IMR-90 (cell line): ENCODE results near the gene EHD4. TPM values are rescaled to one million over a fixed set of nuclear protein-coding genes. Genes with fewer than 3 reads are reported as not detected.

Experiments used
- ATAC-seq: fragments of 200-7000 bp; cut with Tn5 transposase; 2 replicates; pipeline ENCODE4 v1.9.1; 2020; ENCODE audit warnings: low read depth, mild to moderate bottlenecking, moderate library complexity
- BruUV-seq: library from RNA; stranded (reverse); fragments of 400-500 nt; replicated peaks from 2 replicates; lab custom pipeline; 2021; lab: Mats Ljungman, UMichigan
- CTCF ChIA-PET: fragments of 300-600 bp; formaldehyde crosslinking; extraction: SDS; loops from one replicate; lab custom pipeline; 2021; ENCODE audit warnings: antibody characterized with exemption; lab: Yijun Ruan, JAX
- POLR2A ChIA-PET: fragments of 300-600 bp; sonication (Branson Sonifier 250); formaldehyde crosslinking; loops from one replicate; lab custom pipeline; 2022; ENCODE audit warnings: antibody characterized with exemption; ENCODE audit not compliant: unreplicated experiment; lab: Charles Lee
- DNase-seq: peaks from one replicate; pipeline ENCODE4 v3.0.0; 2013
- H2AFZ ChIP-seq: replicated peaks from 2 replicates; pipeline ENCODE3; 2013; ENCODE audit warnings: low read length, mild to moderate bottlenecking; ENCODE audit not compliant: poor library complexity
- H2AK5ac ChIP-seq: 2 replicates; pipeline ENCODE4 v1.6.1; 2013; ENCODE audit warnings: low read depth, low read length, inconsistent platforms
- H2AK9ac ChIP-seq: replicated peaks from 2 replicates; pipeline ENCODE3; 2013; ENCODE audit warnings: mild to moderate bottlenecking, low read depth, low read length, moderate library complexity; ENCODE audit not compliant: poor library complexity
- H2BK120ac ChIP-seq: 2 replicates; pipeline ENCODE4 v1.6.1; 2013; ENCODE audit warnings: low read depth, low read length, inconsistent platforms
- H2BK15ac ChIP-seq: 3 replicates; pipeline ENCODE4 v1.6.1; 2013; ENCODE audit warnings: low read depth, low read length, inconsistent platforms
- H2BK20ac ChIP-seq: 2 replicates; pipeline ENCODE4 v1.6.1; 2013; ENCODE audit warnings: low read depth, mild to moderate bottlenecking, inconsistent platforms, low read length, moderate library complexity
- H2BK5ac ChIP-seq: 2 replicates; pipeline ENCODE4 v1.6.1; 2013; ENCODE audit warnings: mild to moderate bottlenecking, low read depth, low read length, inconsistent platforms; ENCODE audit not compliant: poor library complexity, severe bottlenecking
- H3K14ac ChIP-seq: replicated peaks from 2 replicates; pipeline ENCODE4 v1.6.1; 2013; ENCODE audit warnings: low read depth, low read length, inconsistent platforms
- H3K18ac ChIP-seq: 2 replicates; pipeline ENCODE4 v1.6.1; 2013; ENCODE audit warnings: low read depth, low read length, control low read depth
- H3K23ac ChIP-seq: 2 replicates; pipeline ENCODE4 v1.6.1; 2013; ENCODE audit warnings: low read depth, low read length, inconsistent platforms
- H3K27ac ChIP-seq: 2 replicates; pipeline ENCODE4 v1.5.1; 2013; ENCODE audit warnings: mild to moderate bottlenecking, control low read depth, low read length; ENCODE audit not compliant: insufficient read depth
- H3K27me3 ChIP-seq: 2 replicates; pipeline ENCODE4 v1.6.1; 2013; ENCODE audit warnings: low read length; ENCODE audit not compliant: control insufficient read depth, insufficient read depth
- H3K36me3 ChIP-seq: 2 replicates; pipeline ENCODE4 v1.6.1; 2013; ENCODE audit warnings: low read length, mixed read lengths; ENCODE audit not compliant: control insufficient read depth, insufficient read depth
- H3K4ac ChIP-seq: 2 replicates; pipeline ENCODE4 v1.6.1; 2013; ENCODE audit warnings: low read depth, low read length, inconsistent platforms
- H3K4me1 ChIP-seq: 2 replicates; pipeline ENCODE4 v1.6.1; 2013; ENCODE audit warnings: low read length, mixed read lengths; ENCODE audit not compliant: control insufficient read depth, insufficient read depth
- H3K4me2 ChIP-seq: 2 replicates; pipeline ENCODE4 v1.6.1; 2013; ENCODE audit warnings: low read depth, mild to moderate bottlenecking, control low read depth, low read length, moderate library complexity
- H3K4me3 ChIP-seq: 2 replicates; pipeline ENCODE4 v1.5.1; 2013; ENCODE audit warnings: low read depth, mild to moderate bottlenecking, control low read depth, low read length, moderate library complexity; ENCODE audit not compliant: insufficient read depth
- H3K56ac ChIP-seq: 2 replicates; pipeline ENCODE4 v1.6.1; 2013; ENCODE audit warnings: low read length, inconsistent platforms; ENCODE audit not compliant: insufficient read depth; ENCODE audit errors: extremely low read depth
- H3K79me1 ChIP-seq, 2 experiments: 2 replicates each; pipeline ENCODE4 v1.6.1; 2013; ENCODE audit warnings: low read length in 2 of 2, inconsistent platforms in 1 of 2, low read depth in 1 of 2
- H3K9ac ChIP-seq: 2 replicates; pipeline ENCODE4 v1.6.1; 2013; ENCODE audit warnings: low read depth, low read length, control low read depth
- H3K9me1 ChIP-seq: 2 replicates; pipeline ENCODE4 v1.6.1; 2013; ENCODE audit warnings: low read length, inconsistent platforms; ENCODE audit not compliant: insufficient read depth
- H3K9me3 ChIP-seq: 2 replicates; pipeline ENCODE4 v1.6.1; 2013; ENCODE audit warnings: low read length; ENCODE audit not compliant: control insufficient read depth, insufficient read depth
- H4K20me1 ChIP-seq: 2 replicates; pipeline ENCODE4 v1.6.1; 2013; ENCODE audit warnings: low read length, inconsistent platforms; ENCODE audit not compliant: insufficient read depth
- H4K5ac ChIP-seq: 2 replicates; pipeline ENCODE4 v1.6.1; 2013; ENCODE audit warnings: mild to moderate bottlenecking, low read depth, low read length, control low read depth
- H4K8ac ChIP-seq, 2 experiments: 2 replicates each; pipeline ENCODE4 v1.6.1; 2013; ENCODE audit warnings: low read depth in 2 of 2, low read length in 2 of 2, control low read depth in 1 of 2, inconsistent platforms in 1 of 2
- H4K91ac ChIP-seq: 2 replicates; pipeline ENCODE4 v1.6.1; 2013; ENCODE audit warnings: low read depth, low read length, inconsistent platforms; ENCODE audit not compliant: insufficient read depth
- CHD1 ChIP-seq: IDR thresholded peaks from 2 replicates; pipeline ENCODE4 v1.6.1; 2012; ENCODE audit warnings: low read depth, low read length, improper control_type of control experiment
- MAFK ChIP-seq: IDR thresholded peaks from 2 replicates; pipeline ENCODE4 v1.6.1; 2012; ENCODE audit warnings: low read depth, low read length, improper control_type of control experiment
- WGBS, 2 experiments: methylation state at CpG; one replicate each; pipeline versions ENCODE4 v1.1.5 to v1.1.7; 2013; ENCODE audit warnings: missing lambda C conversion rate in 2 of 2; ENCODE audit not compliant: insufficient read length in 1 of 2; ENCODE audit errors: extremely low coverage in 2 of 2; 5-methylcytosine and 5-hydroxymethylcytosine counted together
- dilution Hi-C: fragments of 300-500 bp; cut with HindIII; formaldehyde crosslinking; loops from one replicate; pipeline ENCODE4 v1.14.3; 2018; ENCODE audit warnings: low sequenced_read_pairs; ENCODE audit not compliant: unreplicated experiment
- in situ Hi-C: fragments of 300-500 bp; cut with MboI; formaldehyde crosslinking; loops from 3 replicates; pipeline ENCODE4 v1.14.3; 2019; ENCODE audit warnings: low sequenced_read_pairs, inconsistent platforms, mixed read lengths
- intact Hi-C: fragments of 100-400 bp; cut with micrococcal nuclease; formaldehyde crosslinking; loops from 2 replicates; pipeline ENCODE4 v1.10.0; 2022
- polyA plus RNA-seq, 3 experiments: library from polyadenylated mRNA; depleted of rRNA; stranded (reverse); fragments of >200 nt; gene quantifications; 2 replicates each; pipeline ENCODE4 v1.2.3, GENCODE V29; 2012; ENCODE audit warnings: low replicate concordance in 1 of 3
- total RNA-seq: library from RNA; depleted of rRNA; stranded (reverse); fragments of >200 nt; gene quantifications from 2 replicates; pipeline ENCODE4 v1.2.3, GENCODE V29; 2012

The EHD4 gene
- total and polyA plus RNA-seq, 2 of the 4 experiments (the other 2 are of a cell fraction), result 21.0 to 29.0 TPM

- Histone ChIP-seq H3K14ac (no peak overlapping the region), H2AK9ac (no peak overlapping the region), H3K27ac (no peak overlapping the region), H3K4ac (no peak overlapping the region), H4K8ac (no peak overlapping the region; a peak in 1 of 4 replicates), H3K27me3 (peaks cover 23% of the 10 kb centered on the region), H3K9ac (no peak overlapping the region), H3K56ac (no peak overlapping the region), H4K91ac (no peak overlapping the region), H3K9me1 (0 out of 2 replicates have a peak, but pooled peaks cover 3% of the 10 kb centered on the region), H2BK15ac (no peak overlapping the region), H4K5ac (no peak overlapping the region), H2BK20ac (no peak overlapping the region), H2BK120ac (no peak overlapping the region), H3K4me2 (peak overlapping the region; percentile 67), H3K23ac (no peak overlapping the region), H3K18ac (no peak overlapping the region), H3K4me3 (no peak overlapping the region), H3K36me3 (no peaks in the 10 kb centered on the region), H3K4me1 (peaks cover 3% of the 10 kb centered on the region; the same call in 1 of the 2 replicates), H2AFZ (peak overlapping the region; percentile 83), H2AK5ac (no peak overlapping the region), H3K79me1 (no peaks in the 10 kb centered on the region), H3K9me3 (no peaks in the 10 kb centered on the region), H2BK5ac (no peak overlapping the region), H4K20me1 (no peaks in the 10 kb centered on the region)
- intact Hi-C loops (no loop called here), dilution Hi-C loops (no loop called here), in situ Hi-C loops (no loop called here)
- ATAC-seq (peak; percentile 62; the same call in 1 of the 2 replicates), DNase-seq (no peak)
- WGBS, 2 experiments, result 91% methylated on average over 7 of the region's 10 CpGs; no CpG with 5 or more reads in 1 of the 2 experiments
- TF ChIP-seq MAFK (peak; percentile 92), CHD1 (no peak)
- POLR2A ChIA-PET, result no interaction called here
- CTCF ChIA-PET, result interaction anchor here (0.6 to 1.0 kb wide), 2 partner anchors 8 to 228 kb away, joined by 3 read pairs; no protein-coding TSS in a partner anchor
- BruUV-seq, result no TSS peak
These were observed 9.2 kb upstream of the EHD4 start for GRCh38 chr15:41981371-41982132.
